Choroid plexus epithelial cell (primary cell): Measurements from ENCODE around the gene MEGF8.

Experiments
- DNase-seq: peaks from one replicate; pipeline ENCODE4 v3.0.0-alpha.2; 2010; ENCODE audit warnings: low read depth
- H3K4me3 ChIP-seq: 2 replicates; pipeline ENCODE4 v1.5.1; 2011; ENCODE audit warnings: low read depth, mild to moderate bottlenecking, control low read depth, low read length, moderate library complexity
- TF ChIP-seq, protein P1 (sequence below): conservative IDR thresholded peaks from 2 replicates; pipeline ENCODE4 v1.5.1; 2011; ENCODE audit warnings: low read depth, mild to moderate bottlenecking, control low read depth, inconsistent platforms, low read length, moderate library complexity

MEGF8 gene

DNA sequence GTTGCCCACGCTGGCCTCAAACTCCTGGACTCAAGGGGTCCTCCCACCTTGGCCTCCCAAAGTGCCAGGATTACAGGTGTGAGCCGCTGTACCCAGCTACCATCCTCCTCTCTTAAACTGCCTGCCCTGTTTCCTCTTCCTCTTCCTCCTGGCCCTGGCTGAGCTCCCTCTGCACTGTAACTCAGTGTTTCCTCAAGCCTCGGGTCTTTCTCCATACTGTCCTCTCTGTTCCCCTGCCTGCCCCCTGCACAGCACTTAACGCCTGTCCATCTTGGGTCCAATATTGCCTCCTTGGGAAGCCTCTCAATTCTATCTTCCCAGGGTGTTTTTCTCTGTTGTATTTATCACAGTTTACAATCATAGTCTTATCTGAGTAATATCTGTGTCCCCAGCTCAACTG is 95.7 kb downstream of the MEGF8 start:
- H3K4me3 ChIP-seq: no peak overlapping the region
- TF ChIP-seq, protein P1, sequence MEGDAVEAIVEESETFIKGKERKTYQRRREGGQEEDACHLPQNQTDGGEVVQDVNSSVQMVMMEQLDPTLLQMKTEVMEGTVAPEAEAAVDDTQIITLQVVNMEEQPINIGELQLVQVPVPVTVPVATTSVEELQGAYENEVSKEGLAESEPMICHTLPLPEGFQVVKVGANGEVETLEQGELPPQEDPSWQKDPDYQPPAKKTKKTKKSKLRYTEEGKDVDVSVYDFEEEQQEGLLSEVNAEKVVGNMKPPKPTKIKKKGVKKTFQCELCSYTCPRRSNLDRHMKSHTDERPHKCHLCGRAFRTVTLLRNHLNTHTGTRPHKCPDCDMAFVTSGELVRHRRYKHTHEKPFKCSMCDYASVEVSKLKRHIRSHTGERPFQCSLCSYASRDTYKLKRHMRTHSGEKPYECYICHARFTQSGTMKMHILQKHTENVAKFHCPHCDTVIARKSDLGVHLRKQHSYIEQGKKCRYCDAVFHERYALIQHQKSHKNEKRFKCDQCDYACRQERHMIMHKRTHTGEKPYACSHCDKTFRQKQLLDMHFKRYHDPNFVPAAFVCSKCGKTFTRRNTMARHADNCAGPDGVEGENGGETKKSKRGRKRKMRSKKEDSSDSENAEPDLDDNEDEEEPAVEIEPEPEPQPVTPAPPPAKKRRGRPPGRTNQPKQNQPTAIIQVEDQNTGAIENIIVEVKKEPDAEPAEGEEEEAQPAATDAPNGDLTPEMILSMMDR: no peak
- no peak for DNase-seq

DNA sequence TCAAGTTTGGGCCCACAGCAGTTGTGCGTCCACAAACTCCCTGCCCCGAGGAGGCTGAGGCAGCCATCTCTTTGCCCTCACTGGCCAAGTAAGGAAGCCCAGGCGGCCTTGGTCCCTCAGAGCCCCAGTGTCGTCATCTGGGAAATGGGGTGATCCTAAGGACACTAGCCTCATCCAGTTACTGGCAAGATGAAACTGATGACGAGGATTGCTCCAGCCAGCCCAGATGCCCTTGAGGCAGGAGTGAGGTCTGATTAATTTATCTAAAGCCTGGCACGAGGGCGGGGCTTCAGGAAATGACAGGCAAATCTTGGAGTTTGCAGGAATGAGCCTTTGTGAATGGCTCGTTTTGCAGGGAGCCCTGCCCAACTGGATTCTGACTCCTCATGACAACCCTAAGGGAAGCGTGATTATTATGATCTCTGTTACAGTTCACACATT is 96.2 kb downstream of the MEGF8 start:
- DNase-seq: no peak
- H3K4me3 ChIP-seq: no peak overlapping the region
- TF ChIP-seq, protein P1: no peak

DNA sequence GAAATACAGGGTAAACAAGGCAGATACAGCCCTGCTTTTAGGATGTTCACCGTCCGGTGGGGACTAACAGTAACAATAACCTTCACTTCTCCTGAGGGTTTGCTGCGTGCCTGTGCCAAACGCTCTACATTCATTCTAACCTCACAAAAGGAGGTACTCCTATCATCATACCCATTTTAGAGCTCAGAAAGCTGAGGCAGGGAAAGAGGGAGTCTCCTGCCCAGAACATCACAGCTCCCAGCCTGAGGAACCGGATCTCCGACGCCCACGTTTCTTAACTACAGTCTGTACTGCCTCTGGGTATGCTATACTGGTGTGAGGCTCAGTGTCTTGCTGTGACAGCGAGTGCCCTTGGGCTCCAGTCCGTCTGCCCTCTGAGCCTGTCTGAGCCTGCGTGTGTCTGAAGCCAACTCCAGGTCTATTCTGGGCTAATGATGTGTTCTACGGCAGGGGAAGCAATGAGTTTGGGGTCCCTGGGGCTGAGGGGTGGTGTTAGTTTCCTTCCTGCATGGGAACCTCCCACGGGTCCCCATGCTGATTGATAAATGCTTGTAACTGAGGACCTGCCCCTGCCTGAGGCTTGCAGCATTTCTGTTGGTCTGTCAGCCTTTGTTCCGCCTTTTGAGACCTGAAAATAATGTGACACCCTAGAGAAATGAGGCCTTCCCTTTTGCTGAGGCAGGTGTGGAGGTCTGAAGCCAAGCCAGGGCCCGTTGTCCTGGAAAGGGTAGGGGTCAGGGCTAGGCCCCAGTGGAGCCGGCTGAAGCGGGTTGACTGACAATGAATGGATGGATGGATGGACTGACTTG is 96.9 kb downstream of the MEGF8 start:
- H3K4me3 ChIP-seq: no peak overlapping the region
- TF ChIP-seq, protein P1: no peak

DNA sequence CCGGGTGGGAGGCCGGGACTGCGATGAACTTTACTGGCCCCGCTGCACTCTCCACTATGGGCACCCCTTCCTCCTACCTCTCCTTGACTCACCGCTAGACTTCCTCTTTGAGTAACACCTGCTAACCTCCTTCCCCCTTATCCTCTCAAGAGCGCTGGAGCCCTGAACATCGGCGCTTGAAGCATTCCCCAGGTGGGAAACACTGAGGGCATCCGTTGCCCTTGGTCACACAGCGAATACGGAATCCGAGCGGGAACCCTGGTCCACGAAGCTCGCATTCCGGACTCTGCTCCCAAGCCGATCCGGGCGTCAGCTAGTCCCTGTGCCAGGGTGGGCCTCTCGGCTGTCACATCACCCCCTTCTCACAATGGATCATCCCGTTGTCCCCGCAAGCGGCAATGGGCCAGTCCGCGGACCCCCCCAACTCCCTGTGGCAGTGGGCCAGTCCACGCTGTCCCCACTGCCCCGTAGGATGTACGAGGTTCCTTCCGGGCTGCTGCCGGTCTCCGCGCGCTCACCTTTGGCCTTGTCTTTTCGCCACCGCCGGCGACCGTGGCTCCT is 97.5 kb downstream of the MEGF8 start:
- DNase-seq: peak; percentile 22
- H3K4me3 ChIP-seq: peak overlapping the region; percentile 65
- TF ChIP-seq, protein P1: no peak

More for the DNA sequence above, 96.9 kb downstream of the MEGF8 start:
- no peak for DNase-seq

DNA sequence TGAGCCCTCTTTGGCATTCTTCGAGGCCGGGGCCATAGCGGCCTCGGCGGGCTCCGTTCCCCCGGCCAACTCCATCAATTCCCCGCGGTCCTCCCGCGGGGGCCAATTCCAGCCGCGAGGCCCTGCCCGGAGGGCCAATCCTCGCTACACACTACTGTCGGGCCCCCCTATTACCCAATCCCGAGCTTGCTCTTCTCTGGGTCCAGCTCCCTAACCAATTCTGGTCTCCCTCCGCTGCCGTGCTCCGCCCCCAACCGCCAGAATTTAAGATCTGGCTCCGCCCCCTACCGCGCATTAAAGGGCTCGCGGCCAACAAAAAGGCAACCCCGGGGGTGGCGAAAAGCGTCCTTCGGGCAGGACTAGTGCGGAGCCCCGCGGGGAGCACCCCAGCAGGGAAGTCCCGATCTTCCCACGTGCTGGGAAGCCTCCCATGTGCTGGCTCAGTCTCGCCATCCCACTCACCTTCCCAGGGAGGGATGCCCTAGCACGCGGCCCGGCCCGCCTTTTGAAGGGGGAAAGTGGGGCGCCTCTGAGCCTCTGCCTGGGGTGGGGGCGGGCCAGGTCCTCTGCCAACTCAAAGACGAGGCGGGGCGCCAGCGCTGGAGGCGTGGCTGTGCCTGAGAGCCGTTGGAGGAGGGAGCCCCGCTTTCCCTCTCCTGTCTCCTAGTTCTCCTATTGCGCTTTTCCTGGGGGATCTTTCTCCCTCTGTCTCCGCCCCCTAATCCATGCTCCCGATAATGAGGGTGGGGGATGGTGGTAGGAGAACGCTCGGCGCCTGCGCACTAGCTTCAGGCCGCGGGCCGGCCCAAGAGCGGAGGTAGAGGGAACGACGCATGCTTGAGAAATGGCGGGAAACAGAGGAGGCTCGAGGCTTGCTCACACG is 98.3 kb downstream of the MEGF8 start:
- peak; percentile 95 for DNase-seq
- peak overlapping the region; percentile 65 for H3K4me3 ChIP-seq
- TF ChIP-seq, protein P1: no peak

DNA sequence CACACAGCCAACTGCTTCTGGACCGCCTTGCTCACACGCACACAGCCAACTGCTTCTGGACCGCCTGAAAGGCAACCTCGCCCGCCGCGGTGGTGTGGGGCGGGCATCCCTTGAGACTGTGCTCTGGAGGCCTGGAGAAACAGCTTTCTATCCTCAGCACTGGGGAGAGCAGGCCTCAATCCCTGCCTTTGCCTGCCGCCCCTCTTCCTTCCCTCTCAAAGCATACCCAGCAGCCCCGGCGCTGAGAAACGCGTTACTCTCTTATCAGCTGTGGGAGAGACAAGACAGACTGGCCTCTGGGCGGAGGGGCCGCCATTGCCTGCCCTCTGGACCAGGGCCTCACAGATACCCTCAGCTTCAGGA is 98.9 kb downstream of the MEGF8 start:
- H3K4me3 ChIP-seq: no peak overlapping the region
- DNase-seq: no peak
- TF ChIP-seq, protein P1: no peak
